HepG2 (cell line): Measurements from ENCODE around the gene NUP85. TPM values are rescaled to one million over a fixed set of nuclear protein-coding genes. Genes with fewer than 3 reads are reported as not detected.

Source experiments
- ATF7-NPFF ChIP-seq: sonication (generic); formaldehyde crosslinking; IDR thresholded peaks from 2 replicates; pipeline ENCODE4 v1.8.1; 2023; ENCODE audit warnings: mild to moderate bottlenecking, low read depth, missing genetic modification reagents, moderate library complexity
- BRCA1 ChIP-seq: sonication (generic); formaldehyde crosslinking; IDR thresholded peaks from 2 replicates; pipeline ENCODE4 v1.4.0; 2020; ENCODE audit warnings: missing genetic modification reagents
- CHD2 ChIP-seq: IDR thresholded peaks from 2 replicates; pipeline ENCODE4 v1.6.1; 2011; ENCODE audit warnings: low read depth, low read length, improper control_type of control experiment
- CHD4 ChIP-seq: fragments of 200-600 bp; sonication (generic); IDR thresholded peaks from 2 replicates; pipeline ENCODE4 v1.7.0; 2017; ENCODE audit warnings: mild to moderate bottlenecking, low read length, borderline replicate concordance
- CSRNP1 ChIP-seq: sonication (generic); formaldehyde crosslinking; IDR thresholded peaks from 2 replicates; pipeline ENCODE4 v1.8.1; 2023; ENCODE audit warnings: mild to moderate bottlenecking, missing genetic modification reagents
- HOMEZ ChIP-seq: IDR thresholded peaks from 2 replicates; pipeline ENCODE4 v1.6.1; 2016; ENCODE audit warnings: low read depth
- HOXA7 ChIP-seq: sonication (generic); formaldehyde crosslinking; IDR thresholded peaks from 2 replicates; pipeline ENCODE4 v1.8.1; 2022; ENCODE audit warnings: mild to moderate bottlenecking, missing genetic modification reagents, moderate library complexity
- KDM3A ChIP-seq: IDR thresholded peaks from 2 replicates; pipeline ENCODE4 v1.6.1; 2018; ENCODE audit warnings: low read depth, missing compliant biosample characterization
- NFIB ChIP-seq: sonication (generic); formaldehyde crosslinking; IDR thresholded peaks from 2 replicates; pipeline ENCODE4 v1.9.0; 2021; ENCODE audit warnings: missing genetic modification reagents, mild to moderate bottlenecking, borderline replicate concordance
- NONO ChIP-seq, 2 experiments: fragments of 450-650 bp in 1 of 2; sonication (generic) in 1 of 2; formaldehyde crosslinking in 1 of 2; IDR thresholded peaks in 1 of 2; conservative IDR thresholded peaks in 1 of 2; 2 replicates each; pipeline versions ENCODE4 v1.6.1 to v1.8.0; 2017 to 2022; ENCODE audit warnings: mild to moderate bottlenecking in 1 of 2, missing genetic modification reagents in 1 of 2, moderate library complexity in 1 of 2
- NRL ChIP-seq: sonication (generic); formaldehyde crosslinking; IDR thresholded peaks from 2 replicates; pipeline ENCODE4 v1.5.0; 2020; ENCODE audit warnings: missing genetic modification reagents, mild to moderate bottlenecking, moderate library complexity, borderline replicate concordance
- PCBP2 ChIP-seq: fragments of 200-400 bp; formaldehyde crosslinking; optimal IDR thresholded peaks from 2 replicates; pipeline ENCODE3; 2018; ENCODE audit warnings: low read length, low read depth; ENCODE audit not compliant: poor library complexity, severe bottlenecking
- SMC3 ChIP-seq: IDR thresholded peaks from 2 replicates; pipeline ENCODE4 v1.6.1; 2011; ENCODE audit warnings: low read length, improper control_type of control experiment
- SOX6 ChIP-seq, 2 experiments: fragments of 450-650 bp in 1 of 2; sonication (generic) in 1 of 2; formaldehyde crosslinking in 1 of 2; IDR thresholded peaks; 2 replicates each; pipeline versions ENCODE4 v1.4.0 to v1.6.1; 2017 to 2020; ENCODE audit warnings: antibody characterized with exemption in 1 of 2, mild to moderate bottlenecking in 1 of 2, missing genetic modification reagents in 1 of 2
- TBX2 ChIP-seq: sonication (generic); formaldehyde crosslinking; IDR thresholded peaks from 2 replicates; pipeline ENCODE4 v1.5.0; 2020; ENCODE audit warnings: missing genetic modification reagents, mild to moderate bottlenecking, borderline replicate concordance
- ZBTB26 ChIP-seq: IDR thresholded peaks from 2 replicates; pipeline ENCODE4 v1.6.1; 2016; ENCODE audit warnings: missing compliant biosample characterization, missing genetic modification reagents, borderline replicate concordance
- ZBTB7A ChIP-seq: sonication (generic); formaldehyde crosslinking; IDR thresholded peaks from 2 replicates; pipeline ENCODE4 v1.8.0; 2022; ENCODE audit warnings: mild to moderate bottlenecking, missing genetic modification reagents
- ZBTB7B ChIP-seq: sonication (generic); formaldehyde crosslinking; IDR thresholded peaks from 2 replicates; pipeline ENCODE4 v1.4.0; 2020; ENCODE audit warnings: missing genetic modification reagents
- ZFP82 ChIP-seq: sonication (generic); formaldehyde crosslinking; IDR thresholded peaks from 2 replicates; pipeline ENCODE4 v1.5.1; 2020; ENCODE audit warnings: mild to moderate bottlenecking, missing genetic modification reagents, borderline replicate concordance
- ZFY ChIP-seq: sonication (generic); formaldehyde crosslinking; IDR thresholded peaks from 2 replicates; pipeline ENCODE4 v1.4.0; 2020; ENCODE audit warnings: missing genetic modification reagents
- ZNF205 ChIP-seq: IDR thresholded peaks from 2 replicates; pipeline ENCODE4 v1.6.1; 2018; ENCODE audit warnings: missing biosample characterization, missing genetic modification reagents
- ZNF225 ChIP-seq: sonication (generic); formaldehyde crosslinking; IDR thresholded peaks from 2 replicates; pipeline ENCODE4 v1.4.0; 2020; ENCODE audit warnings: mild to moderate bottlenecking, missing genetic modification reagents
- ZNF451 ChIP-seq: sonication (generic); formaldehyde crosslinking; IDR thresholded peaks from 2 replicates; pipeline ENCODE4 v1.5.0; 2020; ENCODE audit warnings: mild to moderate bottlenecking, missing genetic modification reagents
- ZNF605 ChIP-seq: sonication (generic); formaldehyde crosslinking; IDR thresholded peaks from 2 replicates; pipeline ENCODE4 v1.8.0; 2022; ENCODE audit warnings: mild to moderate bottlenecking, missing genetic modification reagents
- polyA plus RNA-seq, 8 experiments: library from polyadenylated mRNA; depleted of rRNA in 3 of 8; stranded (reverse) in 7 of 8; unstranded in 1 of 8; fragments of >200 nt; fragmentation: Illumina TruSeq in 4 of 8; extraction: Trizol in 4 of 8; gene quantifications; 2 replicates each; pipeline versions ENCODE4 v1.2.1 to v1.2.3, GENCODE V29; 2011 to 2016; ENCODE audit warnings: low read depth in 4 of 8, missing spikeins in 1 of 8, mixed read lengths in 1 of 8; ENCODE audit not compliant: insufficient read depth in 1 of 8
- total RNA-seq, 5 experiments: library from RNA; depleted of rRNA; stranded (reverse); fragments of >200 nt; fragmentation: Illumina TruSeq; extraction: Trizol; gene quantifications; 2 replicates each; pipeline ENCODE4 v1.2.3, GENCODE V29; 2016; ENCODE audit warnings: low read depth in 1 of 5
- TF ChIP-seq, protein P1 (sequence below): sonication (generic); formaldehyde crosslinking; IDR thresholded peaks from 2 replicates; pipeline ENCODE4 v1.8.0; 2023; ENCODE audit warnings: mild to moderate bottlenecking, missing genetic modification reagents
- TF ChIP-seq, protein P2 (sequence below): IDR thresholded peaks from 2 replicates; pipeline ENCODE4 v1.6.1; 2012; ENCODE audit warnings: inconsistent platforms

The NUP85 gene
- total and polyA plus RNA-seq, 2 of the 13 experiments (the other 11 are each of a cell fraction or from before 2014, with no cell fraction given) = 89.1 to 124 TPM

DNA sequence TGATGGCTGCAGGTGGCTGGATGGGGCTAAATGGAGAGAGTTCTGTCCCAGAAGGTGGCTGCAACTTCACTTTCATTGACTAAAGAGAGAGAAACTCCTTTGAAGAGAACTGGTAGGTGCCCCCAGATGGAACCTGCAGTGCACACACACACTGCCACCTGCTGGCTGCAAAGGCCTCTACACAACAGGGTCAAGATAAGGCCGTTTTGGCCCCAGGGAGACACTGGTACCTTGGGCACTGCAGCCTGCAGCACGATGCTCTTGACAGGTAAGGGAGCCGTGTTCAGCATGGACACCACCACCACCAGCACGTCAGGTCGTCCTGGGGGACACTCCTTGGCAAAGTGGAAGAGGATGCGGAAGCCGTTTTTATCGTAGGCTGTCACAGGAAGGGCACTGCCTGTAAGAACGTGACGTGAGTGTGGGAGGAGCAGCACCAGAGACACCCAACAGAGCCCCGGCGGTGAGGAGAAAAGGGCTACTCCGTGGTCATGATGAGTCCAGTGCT lies 33.3 kb downstream of the NUP85 start (continued):
- no peak for TF ChIP-seq ZNF205 (CRISPR knock-in tag)
- TF ChIP-seq TBX2 = no peak
- no peak for TF ChIP-seq CHD4
- 0 out of 2 replicates have a peak, but pooled peaks have one; percentile 38 for TF ChIP-seq NRL (CRISPR knock-in tag)
- no peak for TF ChIP-seq NONO (IDR thresholded peaks at IDR 0.05)
- peak; percentile 59; the same call in 1 of the 2 replicates for TF ChIP-seq NONO (CRISPR knock-in tag; conservative IDR thresholded peaks at IDR 0.05)
- TF ChIP-seq, protein P1, sequence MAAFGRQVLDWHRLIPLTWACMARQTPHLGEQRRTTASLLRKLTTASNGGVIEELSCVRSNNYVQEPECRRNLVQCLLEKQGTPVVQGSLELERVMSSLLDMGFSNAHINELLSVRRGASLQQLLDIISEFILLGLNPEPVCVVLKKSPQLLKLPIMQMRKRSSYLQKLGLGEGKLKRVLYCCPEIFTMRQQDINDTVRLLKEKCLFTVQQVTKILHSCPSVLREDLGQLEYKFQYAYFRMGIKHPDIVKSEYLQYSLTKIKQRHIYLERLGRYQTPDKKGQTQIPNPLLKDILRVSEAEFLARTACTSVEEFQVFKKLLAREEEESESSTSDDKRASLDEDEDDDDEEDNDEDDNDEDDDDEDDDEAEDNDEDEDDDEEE (CRISPR knock-in tag) = no peak
- TF ChIP-seq HOMEZ (CRISPR knock-in tag) = no peak
- peak; percentile 81 for TF ChIP-seq SMC3
- TF ChIP-seq SOX6 (IDR thresholded peaks at IDR 0.05) = no peak
- 0 out of 2 replicates have a peak, but pooled peaks have one; percentile 25 for TF ChIP-seq SOX6 (CRISPR knock-in tag; IDR thresholded peaks at IDR 0.05)
- TF ChIP-seq ZNF451 (CRISPR knock-in tag) = no peak
- no peak for TF ChIP-seq CSRNP1 (CRISPR knock-in tag)
- no peak for TF ChIP-seq PCBP2
- TF ChIP-seq ZNF225 (CRISPR knock-in tag) = 0 out of 2 replicates have a peak, but pooled peaks have one; percentile 23
- TF ChIP-seq, protein P2, sequence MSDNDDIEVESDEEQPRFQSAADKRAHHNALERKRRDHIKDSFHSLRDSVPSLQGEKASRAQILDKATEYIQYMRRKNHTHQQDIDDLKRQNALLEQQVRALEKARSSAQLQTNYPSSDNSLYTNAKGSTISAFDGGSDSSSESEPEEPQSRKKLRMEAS = 0 out of 2 replicates have a peak, but pooled peaks have one; percentile 32
- TF ChIP-seq KDM3A (CRISPR knock-in tag) = no peak
- no peak for TF ChIP-seq ZFP82 (CRISPR knock-in tag)
- TF ChIP-seq ZBTB26 = no peak
- TF ChIP-seq ZBTB7B (CRISPR knock-in tag) = no peak
- no peak for TF ChIP-seq ATF7-NPFF (CRISPR knock-in tag)
- 0 out of 2 replicates have a peak, but pooled peaks have one; percentile 31 for TF ChIP-seq ZNF605 (CRISPR knock-in tag)
- TF ChIP-seq ZBTB7A (CRISPR knock-in tag) = no peak
- TF ChIP-seq CHD2 = no peak
- no peak for TF ChIP-seq NFIB
- no peak for TF ChIP-seq BRCA1 (CRISPR knock-in tag)
- no peak for TF ChIP-seq ZFY (CRISPR knock-in tag)
- TF ChIP-seq HOXA7 = no peak
